ENCODE results near the gene ARAP1. TPM values are rescaled to one million over a fixed set of nuclear protein-coding genes. Genes with fewer than 3 reads are reported as not detected.

The ARAP1 gene
- total RNA-seq, 1 experiment from 2014 or later, result 73.6 TPM

DNA sequence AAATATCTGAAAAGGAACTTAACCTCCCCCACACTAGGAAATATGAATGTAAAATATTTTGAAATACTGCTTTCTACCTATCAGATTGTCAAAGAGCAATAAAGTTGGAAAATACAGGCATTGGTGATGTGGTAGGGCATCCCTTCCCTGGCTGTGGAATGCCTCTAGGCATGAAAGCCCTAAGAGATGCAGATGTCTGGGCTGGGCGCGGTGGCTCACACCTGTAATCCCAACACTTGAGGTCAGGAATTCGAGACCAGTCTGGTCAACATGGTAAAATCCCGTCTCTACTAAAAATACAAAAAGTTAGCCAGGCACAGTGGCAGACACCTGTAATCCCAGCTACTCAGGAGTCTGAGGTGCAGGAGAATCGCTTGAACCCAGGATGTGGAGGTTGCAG is 22.0 kb downstream of the ARAP1 start:
- intact Hi-C loops (cut with micrococcal nuclease; ENCODE audit: unreplicated experiment), result no loop called here
- in situ Hi-C loops (cut with HindIII; ENCODE audit: low pct_unique_long_range_greater_than_20kb, low sequenced_read_pairs), result no loop called here
- no peak for ATAC-seq
- ChIA-PET CTCF (interaction anchor here (0.6 kb wide), 1 partner anchor 525 kb away, joined by 3 read pairs; no protein-coding TSS in a partner anchor), POLR2A (interaction anchor here (0.7 kb wide), 2 partner anchors 81 to 940 kb away, joined by 3 to 4 read pairs; no protein-coding TSS in a partner anchor)
- TF ChIP-seq SIN3A (IDR thresholded peaks at IDR 0.05; ENCODE audit: borderline replicate concordance, insufficient read depth, low read depth, low read length) (no peak), POLR2AphosphoS5 (IDR thresholded peaks at IDR 0.05; ENCODE audit: low read depth, low read length) (no peak), TCF7L2 (IDR thresholded peaks at IDR 0.05; ENCODE audit: low read depth, low read length) (no peak)
- TF ChIP-seq, protein P1, sequence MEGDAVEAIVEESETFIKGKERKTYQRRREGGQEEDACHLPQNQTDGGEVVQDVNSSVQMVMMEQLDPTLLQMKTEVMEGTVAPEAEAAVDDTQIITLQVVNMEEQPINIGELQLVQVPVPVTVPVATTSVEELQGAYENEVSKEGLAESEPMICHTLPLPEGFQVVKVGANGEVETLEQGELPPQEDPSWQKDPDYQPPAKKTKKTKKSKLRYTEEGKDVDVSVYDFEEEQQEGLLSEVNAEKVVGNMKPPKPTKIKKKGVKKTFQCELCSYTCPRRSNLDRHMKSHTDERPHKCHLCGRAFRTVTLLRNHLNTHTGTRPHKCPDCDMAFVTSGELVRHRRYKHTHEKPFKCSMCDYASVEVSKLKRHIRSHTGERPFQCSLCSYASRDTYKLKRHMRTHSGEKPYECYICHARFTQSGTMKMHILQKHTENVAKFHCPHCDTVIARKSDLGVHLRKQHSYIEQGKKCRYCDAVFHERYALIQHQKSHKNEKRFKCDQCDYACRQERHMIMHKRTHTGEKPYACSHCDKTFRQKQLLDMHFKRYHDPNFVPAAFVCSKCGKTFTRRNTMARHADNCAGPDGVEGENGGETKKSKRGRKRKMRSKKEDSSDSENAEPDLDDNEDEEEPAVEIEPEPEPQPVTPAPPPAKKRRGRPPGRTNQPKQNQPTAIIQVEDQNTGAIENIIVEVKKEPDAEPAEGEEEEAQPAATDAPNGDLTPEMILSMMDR (IDR thresholded peaks at IDR 0.05), result no peak
- TF ChIP-seq, protein P2, sequence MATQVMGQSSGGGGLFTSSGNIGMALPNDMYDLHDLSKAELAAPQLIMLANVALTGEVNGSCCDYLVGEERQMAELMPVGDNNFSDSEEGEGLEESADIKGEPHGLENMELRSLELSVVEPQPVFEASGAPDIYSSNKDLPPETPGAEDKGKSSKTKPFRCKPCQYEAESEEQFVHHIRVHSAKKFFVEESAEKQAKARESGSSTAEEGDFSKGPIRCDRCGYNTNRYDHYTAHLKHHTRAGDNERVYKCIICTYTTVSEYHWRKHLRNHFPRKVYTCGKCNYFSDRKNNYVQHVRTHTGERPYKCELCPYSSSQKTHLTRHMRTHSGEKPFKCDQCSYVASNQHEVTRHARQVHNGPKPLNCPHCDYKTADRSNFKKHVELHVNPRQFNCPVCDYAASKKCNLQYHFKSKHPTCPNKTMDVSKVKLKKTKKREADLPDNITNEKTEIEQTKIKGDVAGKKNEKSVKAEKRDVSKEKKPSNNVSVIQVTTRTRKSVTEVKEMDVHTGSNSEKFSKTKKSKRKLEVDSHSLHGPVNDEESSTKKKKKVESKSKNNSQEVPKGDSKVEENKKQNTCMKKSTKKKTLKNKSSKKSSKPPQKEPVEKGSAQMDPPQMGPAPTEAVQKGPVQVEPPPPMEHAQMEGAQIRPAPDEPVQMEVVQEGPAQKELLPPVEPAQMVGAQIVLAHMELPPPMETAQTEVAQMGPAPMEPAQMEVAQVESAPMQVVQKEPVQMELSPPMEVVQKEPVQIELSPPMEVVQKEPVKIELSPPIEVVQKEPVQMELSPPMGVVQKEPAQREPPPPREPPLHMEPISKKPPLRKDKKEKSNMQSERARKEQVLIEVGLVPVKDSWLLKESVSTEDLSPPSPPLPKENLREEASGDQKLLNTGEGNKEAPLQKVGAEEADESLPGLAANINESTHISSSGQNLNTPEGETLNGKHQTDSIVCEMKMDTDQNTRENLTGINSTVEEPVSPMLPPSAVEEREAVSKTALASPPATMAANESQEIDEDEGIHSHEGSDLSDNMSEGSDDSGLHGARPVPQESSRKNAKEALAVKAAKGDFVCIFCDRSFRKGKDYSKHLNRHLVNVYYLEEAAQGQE (IDR thresholded peaks at IDR 0.05; ENCODE audit: insufficient read depth in 1 of 2, low read depth in 2 of 2, low read length in 1 of 2), result no peak
- H3K4me1 ChIP-seq (ENCODE audit: control insufficient read depth, insufficient read depth, low read length), result no peaks in the 10 kb centered on the region
- H3K36me3 ChIP-seq (ENCODE audit: control insufficient read depth, insufficient read depth, low read length), result no peaks in the 10 kb centered on the region
- no peak overlapping the region for H3K27ac ChIP-seq (ENCODE audit: low read length)
- no peaks in the 10 kb centered on the region for H3K9me3 ChIP-seq (ENCODE audit: control insufficient read depth, insufficient read depth, low read depth, low read length)
- H3K27me3 ChIP-seq (ENCODE audit: control insufficient read depth, insufficient read depth, low read length), result no peaks in the 10 kb centered on the region
- no TSS peak for BruUV-seq (replicated peaks)
- DNase-seq (ENCODE audit: low read depth, low spot score), result no peak
- no peak overlapping the region for H3K4me3 ChIP-seq (ENCODE audit: low read depth in 2 of 2, low read length in 2 of 2)

DNA sequence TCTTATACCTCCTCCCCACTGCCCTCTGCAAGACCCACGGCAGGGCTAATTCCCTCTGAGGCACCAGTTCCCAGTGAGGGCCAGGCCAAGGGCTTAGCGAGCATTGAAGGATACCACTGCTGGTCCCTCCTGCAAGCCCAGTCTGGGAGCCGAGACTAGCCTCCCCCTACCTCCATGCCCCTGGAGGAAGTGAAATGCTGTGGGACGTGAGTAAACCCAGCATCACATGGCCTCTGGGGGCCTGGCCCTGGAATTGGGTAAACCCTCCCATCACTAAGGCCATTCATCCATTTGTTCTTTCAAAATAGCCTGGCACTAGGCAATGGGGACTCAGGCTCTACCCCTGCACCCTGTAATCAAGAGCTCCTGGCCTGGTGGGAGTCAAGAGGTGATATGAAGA is 24.7 kb downstream of the ARAP1 start:
- in situ Hi-C loops (cut with HindIII; ENCODE audit: low pct_unique_long_range_greater_than_20kb, low sequenced_read_pairs), result no loop called here
- POLR2A ChIA-PET, result no interaction called here
- ATAC-seq, result no peak

More for the DNA sequence above, 24.7 kb downstream of the ARAP1 start:
- Histone ChIP-seq H3K4me1 (ENCODE audit: control insufficient read depth, insufficient read depth, low read length) (peaks cover 4% of the 10 kb centered on the region), H3K36me3 (ENCODE audit: control insufficient read depth, insufficient read depth, low read length) (no peaks in the 10 kb centered on the region), H3K4me3 (ENCODE audit: low read depth in 2 of 2, low read length in 2 of 2) (no peak overlapping the region), H3K9me3 (ENCODE audit: control insufficient read depth, insufficient read depth, low read depth, low read length) (no peaks in the 10 kb centered on the region), H3K27ac (ENCODE audit: low read length) (no peak overlapping the region), H3K27me3 (ENCODE audit: control insufficient read depth, insufficient read depth, low read length) (no peaks in the 10 kb centered on the region)
- intact Hi-C loops (cut with micrococcal nuclease; ENCODE audit: unreplicated experiment), result loop anchor here (5.0 kb wide), 2 partner anchors 65 to 450 kb away; partner anchors contain the start of gene STARD10
- no TSS peak for BruUV-seq (replicated peaks)
- TF ChIP-seq, protein P1 (IDR thresholded peaks at IDR 0.05), result no peak
- TF ChIP-seq TCF7L2 (IDR thresholded peaks at IDR 0.05; ENCODE audit: low read depth, low read length) (no peak), SIN3A (IDR thresholded peaks at IDR 0.05; ENCODE audit: borderline replicate concordance, insufficient read depth, low read depth, low read length) (no peak)
- CTCF ChIA-PET, result interaction anchor here (0.5 to 1.2 kb wide), 2 partner anchors 17 to 67 kb away, joined by 3 to 4 read pairs; partner anchors contain the start of gene STARD10
- DNase-seq (ENCODE audit: low read depth, low spot score), result no peak

Data from Panc1 (cell line).